ENCODE results near the gene WWC2.
"Not testable (repeated sequence)": the region's sequence is repeated elsewhere in the genome, so short reads cannot be mapped to it uniquely, and the experiment has no call there.

WWC2 gene

GRCh38 chr4:183100827-183101226 is 1.8 kb downstream of the WWC2 start:
- no peak for DNase-seq (ENCODE audit: low read depth in 2 of 2)

- DNase-seq (ENCODE audit: low read depth in 2 of 2) = no peak
Measured at GRCh38 chr4:183101956-183102480, 3.0 kb downstream of the WWC2 start.

DNA sequence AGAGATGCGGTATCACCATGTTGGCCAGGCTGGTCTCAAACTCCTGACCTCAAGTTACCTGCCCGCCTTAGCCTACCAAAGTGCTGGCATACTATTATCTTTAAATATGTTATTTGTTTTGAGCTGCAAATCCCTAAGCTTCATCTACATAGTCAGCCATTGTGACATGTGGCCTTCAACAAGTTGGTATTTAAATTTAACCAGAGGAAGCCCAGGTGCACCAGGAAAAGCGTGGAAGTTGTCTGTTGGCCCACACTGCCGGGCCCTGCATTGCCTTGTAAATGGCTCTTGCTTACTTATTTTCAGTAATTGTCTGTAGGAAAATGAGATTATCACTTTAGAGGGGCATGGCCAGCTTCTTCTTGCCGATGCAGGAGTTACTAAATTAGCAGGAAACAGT is 6.0 kb downstream of the WWC2 start:
- no peak for DNase-seq (ENCODE audit: low read depth in 2 of 2)

GRCh38 chr4:183106839-183107238 is 7.8 kb downstream of the WWC2 start:
- DNase-seq (ENCODE audit: low read depth in 2 of 2) = no peak

DNA sequence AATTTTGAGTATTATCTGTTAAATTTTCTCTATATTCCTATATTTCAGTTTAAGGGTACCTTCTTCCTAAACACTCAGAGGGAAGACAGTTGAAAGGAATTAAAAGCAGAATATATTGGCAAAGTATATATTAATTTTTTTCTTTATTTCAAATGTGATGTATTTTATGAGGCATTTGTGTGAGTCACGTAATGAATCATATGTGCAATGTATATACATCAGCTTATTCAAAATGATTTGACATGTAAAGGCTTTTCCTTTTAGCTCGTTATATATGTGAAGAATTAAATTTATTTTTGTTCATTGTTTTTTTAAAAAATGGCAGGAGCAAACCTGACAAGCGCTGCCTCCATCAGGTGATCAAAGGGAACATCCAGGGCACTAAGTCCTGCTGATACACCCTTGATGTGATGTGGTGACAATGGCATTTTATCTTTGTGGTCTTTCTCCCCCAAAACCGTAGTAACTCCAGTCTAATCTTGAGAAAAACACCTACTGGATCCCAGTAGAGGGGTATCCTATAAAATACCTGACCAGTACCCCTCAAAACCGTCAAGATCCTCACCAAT is 8.9 kb downstream of the WWC2 start:
- no peak for DNase-seq (ENCODE audit: low read depth in 2 of 2)

DNA sequence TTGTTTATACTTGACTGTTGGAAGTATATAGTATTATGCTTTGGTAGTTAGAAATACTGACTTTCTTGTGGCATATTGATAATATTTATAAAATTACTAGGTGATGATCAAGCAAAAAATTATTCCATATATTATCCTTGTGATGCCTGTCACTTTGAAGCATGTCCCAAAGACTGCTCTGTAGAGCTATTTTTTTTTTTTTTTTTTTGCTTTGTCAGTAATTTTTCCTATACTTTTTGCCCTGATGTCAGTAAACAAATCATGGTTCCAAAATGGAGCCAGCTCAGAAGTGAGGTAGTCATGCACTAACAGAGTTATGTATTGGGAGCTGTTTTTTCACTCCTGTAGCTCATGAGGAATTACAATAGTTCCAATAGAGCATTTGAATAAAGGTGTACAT is 11.2 kb downstream of the WWC2 start:
- DNase-seq (ENCODE audit: low read depth in 2 of 2) = no peak

GRCh38 chr4:183111452-183111885 is 12.4 kb downstream of the WWC2 start:
- no peak for DNase-seq (ENCODE audit: low read depth in 2 of 2)

GRCh38 chr4:183118141-183118540 is 19.1 kb downstream of the WWC2 start:
- DNase-seq (ENCODE audit: low read depth in 2 of 2) = no peak

- no peak for DNase-seq (ENCODE audit: low read depth in 2 of 2)
Measured at GRCh38 chr4:183118585-183118984, 19.5 kb downstream of the WWC2 start.

DNA sequence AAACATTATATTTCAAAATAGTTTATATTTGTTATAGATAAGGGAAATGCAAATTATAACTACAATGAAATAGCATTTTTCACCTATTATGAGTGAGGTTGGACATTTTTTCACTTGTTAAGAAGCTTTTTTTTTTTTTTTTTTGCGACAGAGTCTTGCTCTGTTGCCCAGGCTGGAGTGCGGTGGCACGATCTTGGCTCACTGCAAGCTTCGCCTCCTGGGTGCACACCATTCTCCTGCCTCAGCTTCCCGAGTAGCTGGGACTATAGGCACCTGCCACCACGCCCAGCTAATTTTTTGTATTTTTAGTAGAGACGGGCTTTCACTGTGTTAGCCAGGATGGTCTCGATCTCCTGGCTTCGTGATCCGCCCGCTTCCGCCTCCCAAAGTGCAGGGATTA is 22.6 kb downstream of the WWC2 start:
- not testable (repeated sequence) for DNase-seq (ENCODE audit: low read depth in 2 of 2)

DNA sequence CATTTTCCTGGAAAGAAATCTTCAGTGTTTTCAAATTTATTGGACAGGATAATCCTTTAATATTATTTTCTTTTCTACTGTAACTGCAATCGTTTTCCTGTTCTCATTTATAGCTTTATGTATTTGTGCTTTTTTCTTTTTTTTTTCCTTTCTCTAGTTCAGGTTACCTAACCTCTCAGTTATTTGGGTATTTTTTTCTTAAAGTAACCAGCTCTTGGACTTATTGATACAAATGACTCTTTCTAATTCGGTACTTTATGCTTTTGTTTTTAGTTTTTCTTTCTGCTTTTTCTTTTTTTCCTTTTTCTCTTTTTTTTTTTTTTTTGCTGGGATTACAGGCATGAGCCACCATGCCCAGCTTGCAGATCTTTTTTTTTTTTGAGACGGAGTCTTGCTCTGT is 25.2 kb downstream of the WWC2 start:
- DNase-seq (ENCODE audit: low read depth in 2 of 2) = no peak

DNA sequence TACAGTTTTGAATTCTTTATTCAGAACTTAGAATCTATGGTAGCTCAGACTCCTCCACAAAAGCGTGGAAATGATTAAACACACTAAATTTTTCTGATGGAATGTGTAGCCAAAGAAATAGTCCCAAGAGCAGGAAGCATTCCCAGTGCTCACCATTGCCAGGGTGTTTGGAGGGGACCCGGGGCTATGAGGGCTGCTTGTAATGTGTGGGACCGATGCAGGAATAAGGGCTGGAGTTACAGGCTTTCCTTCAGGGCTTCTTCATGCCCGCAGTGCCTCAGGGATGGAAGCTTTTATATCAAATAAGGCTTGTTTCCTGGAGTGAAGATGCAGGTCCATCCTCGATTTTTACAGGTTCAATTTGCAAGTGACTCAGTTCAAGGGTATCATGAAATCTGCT is 25.8 kb downstream of the WWC2 start:
- DNase-seq (ENCODE audit: low read depth in 2 of 2) = no peak

GRCh38 chr4:183129125-183129524 is 30.1 kb downstream of the WWC2 start:
- DNase-seq (ENCODE audit: low read depth in 2 of 2) = no peak

DNA sequence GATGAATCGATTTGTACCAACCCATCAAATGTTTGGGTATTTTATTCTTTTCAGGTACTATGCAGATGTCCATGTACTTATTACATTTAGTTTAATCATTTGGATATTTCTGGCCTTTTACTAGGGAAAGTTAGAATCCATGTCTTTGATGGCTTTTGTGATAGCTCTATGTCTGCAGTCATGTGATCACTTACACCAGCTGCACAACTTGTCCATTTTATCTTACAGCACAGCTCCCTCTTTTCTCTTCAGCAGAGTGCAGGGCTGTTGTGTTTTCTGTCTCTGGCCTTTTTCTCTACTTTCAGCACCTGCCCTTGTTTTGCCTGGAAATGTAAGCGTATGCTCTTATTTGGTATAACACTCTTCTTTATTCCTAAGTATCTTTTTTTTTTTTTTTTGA is 30.6 kb downstream of the WWC2 start:
- DNase-seq (ENCODE audit: low read depth in 2 of 2) = no peak

GRCh38 chr4:183130328-183131155 is 31.5 kb downstream of the WWC2 start:
- DNase-seq (ENCODE audit: low read depth in 2 of 2) = no peak

- DNase-seq (ENCODE audit: low read depth in 2 of 2) = no peak
Measured at GRCh38 chr4:183132081-183132480, 33.0 kb downstream of the WWC2 start.

DNA sequence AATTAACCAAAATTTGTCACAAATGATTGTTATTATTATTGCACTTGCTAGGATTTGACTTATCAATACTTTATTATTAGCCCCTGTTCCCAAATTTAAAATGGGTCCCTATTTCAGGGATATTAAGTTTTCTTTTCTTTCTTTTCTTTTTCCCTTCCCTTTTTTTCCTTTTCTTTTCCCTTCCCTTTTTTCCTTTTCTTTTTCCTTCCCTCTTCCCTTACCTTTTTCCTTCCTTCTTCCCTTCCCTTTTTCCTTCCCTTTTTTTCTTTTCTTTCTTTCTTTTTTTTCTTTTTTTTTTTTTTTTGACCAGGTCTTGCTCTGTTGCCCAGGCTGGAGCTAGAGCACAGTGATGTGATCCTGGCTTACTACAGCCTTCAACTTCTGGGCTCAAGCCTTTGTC is 33.8 kb downstream of the WWC2 start:
- no peak for DNase-seq (ENCODE audit: low read depth in 2 of 2)

DNA sequence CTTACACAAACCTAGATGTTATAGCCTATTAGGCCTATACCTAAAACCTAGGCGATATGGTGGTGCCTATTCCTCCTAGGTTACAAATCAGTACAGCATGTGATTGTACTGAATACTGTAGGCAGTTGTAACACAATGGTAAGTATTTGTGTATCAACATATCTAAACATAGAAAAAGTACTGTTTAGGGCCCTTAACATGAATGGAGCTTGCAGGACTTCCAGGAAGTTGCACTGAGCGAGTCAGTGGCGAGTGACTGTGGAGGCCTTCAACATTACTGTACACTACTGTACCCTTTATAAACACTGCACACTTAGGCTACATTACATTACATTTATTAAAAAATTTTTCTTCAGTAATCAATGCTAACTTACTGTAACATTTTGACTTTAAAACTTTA is 37.8 kb downstream of the WWC2 start:
- DNase-seq (ENCODE audit: low read depth in 2 of 2) = no peak

DNA sequence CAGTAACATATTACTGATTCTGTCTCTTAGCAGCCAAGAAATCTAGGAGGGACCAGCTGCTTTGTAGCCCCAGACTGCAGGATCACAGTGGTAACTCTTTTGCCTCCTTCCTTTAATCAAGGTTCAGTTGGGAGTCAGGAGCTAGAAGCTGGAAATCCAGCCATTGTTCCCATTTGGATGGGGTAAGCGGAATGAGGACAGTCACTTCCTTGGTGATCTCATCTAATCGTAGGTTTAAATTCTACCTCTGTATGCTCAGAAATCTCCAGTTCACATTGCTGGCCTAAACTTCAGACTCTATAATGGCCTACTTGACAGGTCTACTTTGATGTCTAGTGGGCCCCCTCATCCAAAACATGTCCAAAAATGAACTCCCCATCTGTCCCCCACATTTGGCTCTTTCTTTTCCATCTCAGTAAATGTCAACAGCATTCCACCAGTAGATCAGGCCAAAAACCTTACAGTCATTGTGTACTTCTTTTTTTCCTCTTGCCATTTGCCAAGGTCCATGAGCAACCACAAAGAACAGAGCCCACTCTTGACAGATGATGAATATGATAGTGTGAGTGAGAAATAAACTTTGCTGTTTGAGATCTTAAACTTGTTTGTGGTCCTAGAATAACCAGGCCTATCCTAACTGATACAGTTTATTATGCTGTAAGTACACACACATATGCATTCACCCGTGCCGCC is 40.1 kb downstream of the WWC2 start:
- DNase-seq (ENCODE audit: low read depth in 2 of 2) = no peak

GRCh38 chr4:183139972-183140570 is 41.0 kb downstream of the WWC2 start:
- no peak for DNase-seq (ENCODE audit: low read depth in 2 of 2)

- DNase-seq (ENCODE audit: low read depth in 2 of 2) = no peak
Measured at GRCh38 chr4:183140911-183141320, 41.9 kb downstream of the WWC2 start.

GRCh38 chr4:183141997-183142396 is 42.9 kb downstream of the WWC2 start:
- DNase-seq (ENCODE audit: low read depth in 2 of 2) = no peak
